H9 (cell line): ENCODE measurements around the gene RAD50. TPM values are rescaled to one million over a fixed set of nuclear protein-coding genes. Genes with fewer than 3 reads are reported as not detected.

Experiments
- DNase-seq: peaks from one replicate; pipeline ENCODE4 v3.0.0-alpha.2; 2017
- H2AFZ ChIP-seq: one replicate; pipeline ENCODE4 v1.6.1; 2013; ENCODE audit warnings: mild to moderate bottlenecking, low read length, control low read depth, moderate library complexity
- H2AK5ac ChIP-seq: 2 replicates; pipeline ENCODE4 v1.6.1; 2013; ENCODE audit warnings: low read length, control low read depth, mixed read lengths; ENCODE audit not compliant: insufficient read length
- H2BK120ac ChIP-seq: one replicate; pipeline ENCODE4 v1.6.1; 2013; ENCODE audit warnings: low read depth, mild to moderate bottlenecking, low read length, control low read depth, inconsistent platforms; ENCODE audit not compliant: poor library complexity, severe bottlenecking
- H2BK12ac ChIP-seq: 2 replicates; pipeline ENCODE4 v1.6.1; 2013; ENCODE audit warnings: low read length, control low read depth, mixed read lengths, low read depth; ENCODE audit not compliant: insufficient read length
- H2BK15ac ChIP-seq: 2 replicates; pipeline ENCODE4 v1.6.1; 2013; ENCODE audit warnings: low read depth, low read length, control low read depth
- H2BK20ac ChIP-seq: one replicate; pipeline ENCODE4 v1.6.1; 2013; ENCODE audit warnings: low read depth, mild to moderate bottlenecking, low read length, control low read depth, inconsistent platforms; ENCODE audit not compliant: poor library complexity, severe bottlenecking
- H2BK5ac ChIP-seq: 2 replicates; pipeline ENCODE4 v1.6.1; 2013; ENCODE audit warnings: low read length, control low read depth, mixed read lengths; ENCODE audit not compliant: insufficient read length
- H3K14ac ChIP-seq: 2 replicates; pipeline ENCODE4 v1.6.1; 2013; ENCODE audit warnings: low read length, control low read depth; ENCODE audit not compliant: insufficient read depth
- H3K18ac ChIP-seq: 2 replicates; pipeline ENCODE4 v1.6.1; 2013; ENCODE audit warnings: low read depth, mild to moderate bottlenecking, mixed read lengths, low read length, control low read depth; ENCODE audit not compliant: insufficient read length
- H3K23ac ChIP-seq: 2 replicates; pipeline ENCODE4 v1.6.1; 2013; ENCODE audit warnings: low read length, control low read depth, mixed read lengths, low read depth; ENCODE audit not compliant: insufficient read length
- H3K23me2 ChIP-seq: 2 replicates; pipeline ENCODE4 v1.6.1; 2013; ENCODE audit warnings: low read depth, mild to moderate bottlenecking, mixed read lengths, low read length, control low read depth; ENCODE audit not compliant: insufficient read length, poor library complexity, severe bottlenecking
- H3K27ac ChIP-seq: 2 replicates; pipeline ENCODE4 v1.5.1; 2013; ENCODE audit warnings: low read length, control low read depth, mixed read lengths, low read depth; ENCODE audit not compliant: insufficient read length
- H3K27me3 ChIP-seq: 2 replicates; pipeline ENCODE4 v1.6.1; 2013; ENCODE audit warnings: low read length, control low read depth, inconsistent platforms; ENCODE audit not compliant: insufficient read depth
- H3K4ac ChIP-seq: 2 replicates; pipeline ENCODE4 v1.6.1; 2013; ENCODE audit warnings: low read depth, mild to moderate bottlenecking, control low read depth, inconsistent platforms, low read length, moderate library complexity
- H3K4me1 ChIP-seq: 2 replicates; pipeline ENCODE4 v1.6.1; 2013; ENCODE audit warnings: low read length, control low read depth, inconsistent platforms; ENCODE audit not compliant: insufficient read depth
- H3K4me2 ChIP-seq: 2 replicates; pipeline ENCODE4 v1.6.1; 2013; ENCODE audit warnings: low read length, control low read depth, mixed read lengths; ENCODE audit not compliant: insufficient read length, insufficient read depth
- H3K56ac ChIP-seq: 2 replicates; pipeline ENCODE4 v1.6.1; 2013; ENCODE audit warnings: low read depth, mild to moderate bottlenecking, mixed read lengths, low read length, control low read depth; ENCODE audit not compliant: insufficient read length
- H3K79me1 ChIP-seq: 2 replicates; pipeline ENCODE4 v1.6.1; 2013; ENCODE audit warnings: low read depth, mild to moderate bottlenecking, moderate library complexity, low read length, control low read depth, inconsistent platforms; ENCODE audit not compliant: insufficient read depth, poor library complexity, severe bottlenecking
- H3K79me2 ChIP-seq: 2 replicates; pipeline ENCODE4 v1.6.1; 2013; ENCODE audit warnings: low read length, control low read depth, inconsistent platforms; ENCODE audit not compliant: insufficient read depth
- H3K9ac ChIP-seq: 2 replicates; pipeline ENCODE4 v1.6.1; 2013; ENCODE audit warnings: low read length, control low read depth, mixed read lengths; ENCODE audit not compliant: insufficient read length; ENCODE audit errors: extremely low read depth
- H3K9me3 ChIP-seq: one replicate; pipeline ENCODE4 v1.6.1; 2013; ENCODE audit warnings: low read depth, low read length, inconsistent platforms; ENCODE audit not compliant: control insufficient read depth
- H3T11ph ChIP-seq: one replicate; pipeline ENCODE4 v1.6.1; 2013; ENCODE audit warnings: mild to moderate bottlenecking, low read length, control low read depth, inconsistent platforms
- H4K20me1 ChIP-seq: one replicate; pipeline ENCODE4 v1.6.1; 2013; ENCODE audit not compliant: control insufficient read depth, insufficient read length, insufficient read depth
- H4K5ac ChIP-seq: 2 replicates; pipeline ENCODE4 v1.6.1; 2013; ENCODE audit warnings: low read depth, mild to moderate bottlenecking, mixed read lengths, low read length, control low read depth; ENCODE audit not compliant: insufficient read length
- H4K8ac ChIP-seq: replicated peaks from 2 replicates; pipeline ENCODE4 v1.6.1; 2013; ENCODE audit warnings: low read length, control low read depth, mixed read lengths, low read depth; ENCODE audit not compliant: insufficient read length
- H4K91ac ChIP-seq: 2 replicates; pipeline ENCODE4 v1.6.1; 2013; ENCODE audit warnings: low read depth, mild to moderate bottlenecking, moderate library complexity, mixed read lengths, low read length, control low read depth; ENCODE audit not compliant: insufficient read length
- H3K27ac Mint-ChIP-seq, 3 experiments: 2 replicates in 2 of 3; 3 replicates in 1 of 3; pipeline ENCODE4 v1.8.0; 2020 to 2021; ENCODE audit warnings: mixed read lengths in 3 of 3, mild to moderate bottlenecking in 1 of 3, moderate library complexity in 1 of 3
- H3K27me3 Mint-ChIP-seq: 2 replicates; pipeline ENCODE4 v1.8.0; 2021; ENCODE audit warnings: low read depth, mild to moderate bottlenecking, moderate library complexity, mixed read lengths
- H3K36me3 Mint-ChIP-seq, 3 experiments: 2 replicates in 2 of 3; 3 replicates in 1 of 3; pipeline ENCODE4 v1.8.0; 2020 to 2021; ENCODE audit warnings: low read depth in 3 of 3, mixed read lengths in 3 of 3; ENCODE audit not compliant: insufficient read depth in 1 of 3
- H3K4me1 Mint-ChIP-seq, 2 experiments: 2 replicates each; pipeline ENCODE4 v1.8.0; 2020; ENCODE audit warnings: mixed read lengths in 2 of 2
- H3K4me3 Mint-ChIP-seq, 2 experiments: 2 replicates in 1 of 2; 3 replicates in 1 of 2; pipeline ENCODE4 v1.8.0; 2020 to 2021; ENCODE audit warnings: mild to moderate bottlenecking in 2 of 2, mixed read lengths in 2 of 2, moderate library complexity in 1 of 2
- H3K9me3 Mint-ChIP-seq, 2 experiments: 2 replicates in 1 of 2; 3 replicates in 1 of 2; pipeline ENCODE4 v1.8.0; 2020; ENCODE audit warnings: mild to moderate bottlenecking in 2 of 2, mixed read lengths in 2 of 2, moderate library complexity in 1 of 2
- CTCF ChIP-seq: fragments of 200-600 bp; sonication (generic); conservative IDR thresholded peaks from 3 replicates; pipeline ENCODE4 v1.8.0; 2021; ENCODE audit warnings: antibody characterized with exemption, mild to moderate bottlenecking
- WGBS: extraction: QIAGEN DNeasy Blood & Tissue Kit; methylation state at CpG from one replicate; pipeline ENCODE4 v1.1.7; 2013; ENCODE audit warnings: missing lambda C conversion rate, low lambda C conversion rate, mixed read lengths; ENCODE audit not compliant: insufficient read length; ENCODE audit errors: extremely low coverage; 5-methylcytosine and 5-hydroxymethylcytosine counted together
- total RNA-seq: library from RNA; stranded (reverse); gene quantifications from 2 replicates; pipeline ENCODE4 v1.2.1, GENCODE V29; 2021

The RAD50 gene
- total RNA-seq, 1 experiment from 2014 or later: 46.1 TPM

- Histone ChIP-seq H2BK12ac (no peak overlapping the region), H3K4ac (no peak overlapping the region), H2AK5ac (no peak overlapping the region), H3K27ac (no peak overlapping the region), H3K9me3 (no peaks in the 10 kb centered on the region), H4K8ac (no peak overlapping the region), H2BK20ac (no peak overlapping the region), H3K14ac (no peak overlapping the region), H3K4me1 (no peaks in the 10 kb centered on the region), H3K4me2 (no peak overlapping the region), H3K56ac (no peak overlapping the region), H3K9ac (no peak overlapping the region), H3K18ac (no peak overlapping the region), H2BK5ac (no peak overlapping the region), H3T11ph (no peak overlapping the region), H3K27me3 (no peaks in the 10 kb centered on the region), H3K79me2 (no peaks in the 10 kb centered on the region), H2BK15ac (no peak overlapping the region), H3K23ac (no peak overlapping the region), H4K20me1 (no peaks in the 10 kb centered on the region), H3K23me2 (no peaks in the 10 kb centered on the region), H4K5ac (no peak overlapping the region), H3K79me1 (no peaks in the 10 kb centered on the region), H4K91ac (no peak overlapping the region), H2BK120ac (no peak overlapping the region), H2AFZ (no peak overlapping the region)
- no peaks in the 10 kb centered on the region for H3K4me1 Mint-ChIP-seq
- H3K27me3 Mint-ChIP-seq: no peaks in the 10 kb centered on the region
- no peaks in the 10 kb centered on the region for H3K9me3 Mint-ChIP-seq
- no peak for TF ChIP-seq CTCF
- no peak overlapping the region for H3K4me3 Mint-ChIP-seq
- peaks cover 1 to 58% (median 22%) of the 10 kb centered on the region in 3 experiments; a peak in 5 of 7 replicates for H3K36me3 Mint-ChIP-seq
- no peak for DNase-seq
- WGBS: no CpG with 5 or more reads among the region's 5 CpGs
- no peak overlapping the region; a peak in 1 of 7 replicates for H3K27ac Mint-ChIP-seq
Measured at GRCh38 chr5:132595624-132596023, 38.8 kb downstream of the RAD50 start.
